IMR-90 (cell line): Measurements from ENCODE around the gene TSC1. TPM values are rescaled to one million over a fixed set of nuclear protein-coding genes. Genes with fewer than 3 reads are reported as not detected.

ENCODE experiments used
- CEBPB ChIP-seq: IDR thresholded peaks from 2 replicates; pipeline ENCODE4 v1.6.1; 2012; ENCODE audit warnings: low read depth, low read length, improper control_type of control experiment
- ELK1 ChIP-seq: fragments of 150-350 bp; IDR thresholded peaks from 2 replicates; pipeline ENCODE4 v1.6.1; 2016; ENCODE audit warnings: low read depth, mild to moderate bottlenecking, low read length, moderate library complexity, borderline replicate concordance
- polyA plus RNA-seq, 3 experiments: library from polyadenylated mRNA; depleted of rRNA; stranded (reverse); fragments of >200 nt; gene quantifications; 2 replicates each; pipeline ENCODE4 v1.2.3, GENCODE V29; 2012; ENCODE audit warnings: low replicate concordance in 1 of 3
- total RNA-seq: library from RNA; depleted of rRNA; stranded (reverse); fragments of >200 nt; gene quantifications from 2 replicates; pipeline ENCODE4 v1.2.3, GENCODE V29; 2012

The TSC1 gene
- total and polyA plus RNA-seq, 2 of the 4 experiments (the other 2 are of a cell fraction): 25.7 to 56.3 TPM

GRCh38 chr9:132879457-132880323, 64.7 kb downstream of the TSC1 start (continued):
- TF ChIP-seq ELK1 (no peak), CEBPB (no peak)
